Measurements from ENCODE around the gene ANXA1. TPM values are rescaled to one million over a fixed set of nuclear protein-coding genes. Genes with fewer than 3 reads are reported as not detected.
A peak's percentile ranks its signal among the peaks of the same experiment; 100 is the strongest.

The ANXA1 gene
- total and polyA plus RNA-seq, 10 of the 15 experiments (the other 5 are each of a cell fraction or from before 2014, with no cell fraction given), result 6.6 to 30.1 (median 12.6) TPM

GRCh38 chr9:73149371-73150067 is 2.1 kb upstream of the ANXA1 start (continued):
- TF ChIP-seq MEF2A (IDR thresholded peaks at IDR 0.05; ENCODE audit: insufficient read depth, low read depth, low read length) (peak; percentile 35; the same call in 1 of the 2 replicates), PKNOX1 (IDR thresholded peaks at IDR 0.05) (no peak), SP1 (IDR thresholded peaks at IDR 0.05; ENCODE audit: low read depth, low read length) (no peak), DPF2 (IDR thresholded peaks at IDR 0.05) (peak; percentile 78; the same call in 1 of the 2 replicates), NR2F1 (conservative IDR thresholded peaks at IDR 0.05) (no peak), CBX3 (IDR thresholded peaks at IDR 0.05; ENCODE audit: borderline replicate concordance, low read depth) (no peak), BACH1 (IDR thresholded peaks at IDR 0.05; ENCODE audit: borderline replicate concordance) (peak; percentile 61; the same call in 1 of the 2 replicates), MAX (IDR thresholded peaks at IDR 0.05; ENCODE audit: low read depth, low read length) (no peak), IRF5 (IDR thresholded peaks at IDR 0.05; ENCODE audit: borderline replicate concordance) (no peak), FOS (IDR thresholded peaks at IDR 0.05; ENCODE audit: borderline replicate concordance, extremely low read depth, insufficient read length) (peak; percentile 13), EP300 (IDR thresholded peaks at IDR 0.05; ENCODE audit: borderline replicate concordance in 1 of 2, control insufficient read depth in 1 of 2, low read depth in 2 of 2, low read length in 2 of 2) (peak in 1 of 2 experiments; percentile 47; a peak in 1 of 4 replicates), USF2 (IDR thresholded peaks at IDR 0.05; ENCODE audit: borderline replicate concordance, low read depth, low read length) (no peak), RUNX3 (IDR thresholded peaks at IDR 0.05; ENCODE audit: low read length) (peak; percentile 94), NFIC (IDR thresholded peaks at IDR 0.05; ENCODE audit: low read depth, low read length) (peak; percentile 79), ATF7 (IDR thresholded peaks at IDR 0.05; ENCODE audit: low read depth) (peak; percentile 79), JUND (IDR thresholded peaks at IDR 0.05; ENCODE audit: low read depth, low read length) (0 out of 2 replicates have a peak, but pooled peaks have one; percentile 39), PAX5 (IDR thresholded peaks at IDR 0.05; ENCODE audit: borderline replicate concordance, low read depth, low read length) (0 out of 2 replicates have a peak, but pooled peaks have one; percentile 14), POLR2AphosphoS2 (IDR thresholded peaks at IDR 0.05; ENCODE audit: low read depth, low read length) (no peak), ASH2L (IDR thresholded peaks at IDR 0.05; ENCODE audit: borderline replicate concordance, low read depth) (no peak), FOXK2 (IDR thresholded peaks at IDR 0.05) (no peak), SIN3A (IDR thresholded peaks at IDR 0.05; ENCODE audit: low read depth, low read length) (no peak), SMARCA5 (IDR thresholded peaks at IDR 0.05) (no peak), NFYB (IDR thresholded peaks at IDR 0.05; ENCODE audit: insufficient read depth, low read depth, low read length) (no peak), NBN (IDR thresholded peaks at IDR 0.05) (no peak), E2F8 (IDR thresholded peaks at IDR 0.05; ENCODE audit: low read depth, partially characterized antibody) (no peak)

Measured in GM12878 (cell line).